Activated naive CD4-positive, alpha-beta T cell treated with Interleukin-2 at 50 U/mL for 16 hours (primary cell): Measurements from ENCODE around the gene EIF1.
"Not testable (repeated sequence)": the region's sequence is repeated elsewhere in the genome, so short reads cannot be mapped to it uniquely, and the experiment has no call there.

ENCODE experiments used
- DNase-seq: peaks from one replicate; pipeline ENCODE4 v3.0.0-alpha.2; 2020

Gene EIF1

DNA sequence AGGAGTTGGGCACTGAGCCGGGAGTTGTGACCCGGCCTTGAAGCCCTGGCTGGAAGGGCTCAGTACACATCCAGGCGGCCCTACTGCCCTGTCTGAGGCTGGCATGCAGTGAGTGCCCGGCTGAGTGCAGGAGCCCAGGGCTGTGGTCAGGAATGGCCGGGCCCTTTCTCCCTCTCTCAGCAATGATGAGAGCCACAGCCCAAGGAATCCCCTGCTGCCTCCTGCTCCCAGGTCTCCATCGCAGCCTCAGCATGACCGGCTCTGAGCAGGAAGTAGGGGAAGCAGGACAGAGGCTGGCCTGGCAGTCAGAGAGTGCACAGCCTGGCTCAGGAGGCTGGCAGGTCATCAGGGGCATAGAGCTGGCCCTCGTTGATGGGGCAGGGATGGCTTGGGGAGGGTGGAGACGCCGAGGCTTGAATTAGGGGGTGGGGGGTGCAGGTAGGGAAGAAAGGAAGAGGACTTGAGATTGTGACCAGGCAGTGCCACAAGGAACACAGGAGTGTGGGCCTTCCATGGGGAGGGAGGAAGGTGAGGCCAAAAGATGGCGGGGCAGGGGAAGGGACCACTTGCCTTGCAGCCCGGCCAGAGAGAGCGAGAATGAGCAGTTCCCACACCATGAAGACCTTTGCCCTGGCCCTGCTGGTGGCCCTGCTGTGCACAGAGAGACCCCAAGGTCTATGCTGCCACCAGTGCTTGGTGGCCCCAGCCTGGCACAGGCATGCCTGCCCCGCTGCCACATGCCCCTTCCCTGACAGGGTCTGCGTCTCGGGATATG is 32.2 kb upstream of the EIF1 start:
- no peak for DNase-seq

GRCh38 chr17:41657176-41657754 is 31.4 kb upstream of the EIF1 start:
- no peak for DNase-seq

GRCh38 chr17:41657936-41658335 is 30.7 kb upstream of the EIF1 start:
- no peak for DNase-seq

DNA sequence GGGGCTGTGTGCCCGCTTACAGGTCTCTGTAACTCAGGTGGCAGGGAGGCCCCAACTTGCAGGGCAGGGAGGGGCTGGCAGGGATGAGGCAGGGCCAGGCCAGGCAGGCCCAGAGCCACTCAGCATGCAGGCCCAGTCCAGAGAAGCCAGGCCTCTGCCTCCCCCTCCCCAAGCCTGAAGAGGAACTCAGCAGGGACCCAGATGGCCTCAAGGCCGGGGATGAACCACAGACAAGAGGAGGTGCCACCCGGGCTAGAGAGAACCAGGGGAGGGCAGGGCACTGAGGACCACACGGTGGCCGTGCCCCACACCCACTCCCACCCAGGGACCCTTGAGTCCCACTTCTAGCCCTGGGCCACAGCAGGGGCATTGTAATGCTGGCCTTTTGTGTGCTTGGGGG is 29.8 kb upstream of the EIF1 start:
- DNase-seq, result no peak

DNA sequence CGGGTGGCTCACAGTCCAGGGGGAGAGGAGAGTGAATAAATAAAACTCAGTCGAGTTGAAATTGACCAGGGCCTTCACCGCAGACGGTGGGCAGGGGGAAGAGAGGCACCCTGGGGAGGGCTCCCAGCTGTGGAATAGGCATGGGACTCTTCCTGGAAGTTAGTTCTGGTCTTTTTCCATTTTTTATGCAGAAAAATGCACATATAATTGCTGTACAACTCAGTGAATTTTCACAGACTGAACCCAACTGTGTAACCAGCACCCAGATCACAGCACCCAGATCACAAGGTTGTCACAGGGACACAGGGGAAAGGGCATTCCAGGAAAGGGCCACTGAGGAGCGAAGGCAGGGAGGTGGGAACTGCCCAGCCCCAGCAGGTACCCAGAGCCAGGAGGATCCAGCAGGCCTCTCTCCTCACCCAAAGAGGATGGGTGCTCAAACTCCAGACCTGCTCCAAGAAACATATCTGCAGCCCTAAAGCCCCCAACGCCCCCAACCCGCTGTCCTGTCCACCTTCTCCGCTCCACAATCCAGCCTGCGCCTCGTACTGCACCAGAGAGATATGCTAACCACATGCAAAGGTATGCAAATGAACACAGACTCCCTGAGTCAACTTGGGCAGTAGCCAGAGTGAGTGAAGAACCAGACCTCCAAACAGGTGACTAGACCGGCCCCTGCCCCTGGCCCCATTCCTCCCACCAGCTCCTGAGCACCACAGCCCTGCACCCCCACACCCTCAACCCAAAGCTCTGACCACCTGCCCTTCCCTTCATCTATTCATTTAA is 29.1 kb upstream of the EIF1 start:
- no peak for DNase-seq

DNA sequence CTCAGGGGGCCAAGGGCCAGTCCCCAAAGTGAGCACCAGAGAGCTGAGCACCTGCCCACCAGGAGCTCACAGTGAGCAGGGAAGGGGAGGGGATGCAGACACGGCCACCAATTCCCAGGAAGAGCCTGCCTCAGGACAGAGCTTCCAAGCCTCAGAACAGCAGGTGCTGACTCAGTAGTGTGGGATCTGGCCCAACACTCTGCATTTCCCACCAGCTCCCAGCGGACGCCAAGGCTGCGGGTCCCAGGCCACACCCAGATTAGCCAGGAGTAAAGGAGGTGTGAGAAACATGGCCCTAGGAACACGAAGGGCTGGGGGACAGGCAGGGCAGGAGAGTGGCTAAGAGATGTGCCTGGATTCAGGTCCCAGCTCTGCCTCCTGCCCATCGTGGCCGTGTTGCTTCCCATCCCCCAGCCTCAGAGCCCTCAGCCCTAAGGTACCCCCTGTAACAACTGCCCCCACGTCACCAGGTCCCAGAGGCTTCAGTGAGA is 28.4 kb upstream of the EIF1 start:
- DNase-seq, result no peak

DNA sequence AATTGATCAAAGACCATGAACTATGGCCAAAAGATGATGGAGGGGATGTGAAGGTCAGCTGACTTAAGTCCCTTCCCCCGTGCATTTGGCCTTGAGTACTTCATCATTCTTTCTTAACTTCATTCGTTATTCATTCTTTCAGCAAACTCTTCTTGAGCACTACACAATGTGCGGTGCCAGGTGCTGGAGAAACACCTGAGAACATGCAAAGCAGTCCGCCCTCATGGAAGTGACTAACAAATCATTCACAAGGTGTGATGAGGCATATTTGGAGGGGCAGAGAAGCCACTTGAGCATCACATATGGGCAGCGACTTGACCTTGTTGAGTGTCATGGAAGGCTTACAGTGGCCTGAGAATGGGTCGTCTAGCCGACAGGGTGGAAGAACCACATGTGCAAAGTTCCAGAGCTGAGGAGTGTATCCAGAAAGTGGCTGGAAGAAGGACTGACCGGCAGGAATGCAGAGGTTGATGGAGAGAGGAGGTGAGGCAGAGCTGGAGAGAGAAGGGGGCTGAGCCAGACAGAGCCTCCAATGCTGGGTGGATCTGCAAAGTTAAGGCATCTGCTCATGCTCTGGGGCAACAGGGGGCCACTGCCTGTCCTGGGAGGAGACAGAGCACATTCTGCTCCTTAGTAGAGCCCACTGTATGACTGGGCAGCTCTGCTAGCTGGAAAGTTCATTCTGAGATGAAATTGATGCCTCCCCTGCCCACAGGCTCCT is 25.1 kb upstream of the EIF1 start:
- DNase-seq, result no peak

DNA sequence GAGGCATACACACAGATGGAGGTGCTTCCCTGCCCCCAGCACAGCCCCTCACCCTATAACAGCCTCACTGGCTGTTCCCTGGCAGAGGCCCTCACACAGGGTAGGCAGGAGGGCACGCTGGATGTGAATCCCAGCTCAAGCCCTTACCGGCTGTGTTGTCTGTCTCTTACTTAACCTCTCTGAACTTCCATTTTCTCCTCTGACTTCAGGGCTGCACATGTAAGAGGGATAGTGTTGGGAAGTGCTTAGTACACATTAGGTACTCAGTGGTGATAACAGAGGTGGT is 24.6 kb upstream of the EIF1 start:
- DNase-seq, result no peak

- no peak for DNase-seq
These were observed 23.8 kb upstream of the EIF1 start for GRCh38 chr17:41664587-41665565.

GRCh38 chr17:41665566-41666236 is 23.0 kb upstream of the EIF1 start:
- DNase-seq, result peak; percentile 91

- DNase-seq, result peak; percentile 76
These were observed 22.4 kb upstream of the EIF1 start for GRCh38 chr17:41666237-41666641.

GRCh38 chr17:41666708-41667279 is 21.9 kb upstream of the EIF1 start:
- peak; percentile 89 for DNase-seq

- no peak for DNase-seq
These were observed 21.2 kb upstream of the EIF1 start for GRCh38 chr17:41667280-41668041.

DNA sequence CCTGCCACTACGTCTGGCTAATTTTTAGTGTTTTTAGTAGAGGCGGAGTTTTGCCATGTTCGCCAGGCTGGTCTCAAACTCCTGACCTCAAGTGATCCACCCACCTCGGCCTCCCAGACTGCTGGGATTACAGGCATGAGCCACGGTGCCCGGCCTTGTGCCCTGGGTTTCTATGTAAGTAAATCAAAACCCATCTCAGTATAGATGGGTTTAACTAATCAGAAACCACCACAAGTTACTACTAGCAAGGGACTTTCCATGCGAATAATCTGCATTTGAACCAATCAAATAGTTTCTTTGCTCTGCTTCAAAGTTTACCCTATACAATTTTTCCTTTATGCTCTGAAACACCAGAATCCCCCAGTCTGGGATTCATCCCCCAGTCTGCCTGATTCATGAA is 16.5 kb upstream of the EIF1 start:
- DNase-seq, result no peak

- DNase-seq, result not testable (repeated sequence)
These were observed 13.3 kb upstream of the EIF1 start for GRCh38 chr17:41675157-41676057.

GRCh38 chr17:41676058-41676419 is 12.6 kb upstream of the EIF1 start:
- DNase-seq, result no peak

- DNase-seq, result no peak
These were observed 10.2 kb upstream of the EIF1 start for GRCh38 chr17:41678411-41678906.

GRCh38 chr17:41678907-41679739 is 9.6 kb upstream of the EIF1 start:
- peak; percentile 60 for DNase-seq
